SK-N-SH (cell line): ENCODE data around the gene HAVCR1. TPM values are rescaled to one million over a fixed set of nuclear protein-coding genes. Genes with fewer than 3 reads are reported as not detected.
A peak's percentile ranks its signal among the peaks of the same experiment; 100 is the strongest.

ENCODE experiments used
- CTCF ChIA-PET: fragments of 300-600, 350-600 bp; formaldehyde crosslinking; extraction: SDS; loops from one replicate; lab custom pipeline; 2021; lab: Yijun Ruan, JAX
- POLR2A ChIA-PET: fragments of 350-600 bp; sonication (Branson Sonifier 250); formaldehyde crosslinking; extraction: SDS; loops from one replicate; lab custom pipeline; 2020; ENCODE audit warnings: antibody characterized with exemption, inconsistent platforms; lab: Yijun Ruan, JAX
- DNase-seq: peaks from one replicate; pipeline ENCODE4 v3.0.0; 2012
- H2AFZ ChIP-seq: fragments of 200-600 bp; sonication (generic); 2 replicates; pipeline ENCODE4 v1.8.1; 2016; ENCODE audit warnings: antibody characterized with exemption, mild to moderate bottlenecking, low read depth
- H3F3A ChIP-seq: fragments of 200-600 bp; sonication (generic); replicated peaks from 2 replicates; pipeline ENCODE3; 2016; ENCODE audit warnings: antibody characterized with exemption, mild to moderate bottlenecking; ENCODE audit not compliant: insufficient read depth
- H3K27ac ChIP-seq, 2 experiments: fragments of 200-500 bp in 1 of 2; fragments of 200-600 bp in 1 of 2; sonication (Bioruptor generic) in 1 of 2; sonication (generic), shearing (Covaris generic) in 1 of 2; 2 replicates each; pipeline versions ENCODE4 v1.5.1 to v1.6.1; 2014 to 2016; ENCODE audit warnings: low read depth in 2 of 2, inconsistent platforms in 1 of 2, low read length in 1 of 2, mild to moderate bottlenecking in 1 of 2, mixed read lengths in 1 of 2
- H3K27me3 ChIP-seq: fragments of 200-600 bp; sonication (generic), shearing (Covaris generic); 2 replicates; pipeline ENCODE4 v1.6.1; 2016; ENCODE audit warnings: mixed run types; ENCODE audit not compliant: insufficient read depth
- H3K36me3 ChIP-seq, 2 experiments: fragments of 200-500 bp in 1 of 2; fragments of 200-600 bp in 1 of 2; sonication (Bioruptor generic) in 1 of 2; sonication (generic) in 1 of 2; replicated peaks in 1 of 2; 2 replicates each; pipeline versions ENCODE3 to v1.5.1; 2014 to 2016; ENCODE audit warnings: low read length in 1 of 2, mild to moderate bottlenecking in 1 of 2; ENCODE audit not compliant: insufficient read depth in 2 of 2, control insufficient read depth in 1 of 2
- H3K4me1 ChIP-seq, 2 experiments: fragments of 200-500 bp in 1 of 2; fragments of 200-600 bp in 1 of 2; sonication (Bioruptor generic) in 1 of 2; sonication (generic), shearing (Covaris generic) in 1 of 2; 2 replicates each; pipeline versions ENCODE4 v1.5.1 to v1.6.1; 2014 to 2016; ENCODE audit warnings: low read depth in 1 of 2, low read length in 1 of 2, mixed run types in 1 of 2; ENCODE audit not compliant: insufficient read depth in 2 of 2, control insufficient read depth in 1 of 2
- H3K4me2 ChIP-seq: fragments of 200-600 bp; sonication (generic), shearing (Covaris generic); 2 replicates; pipeline ENCODE4 v1.6.1; 2017; ENCODE audit warnings: mixed run types
- H3K4me3 ChIP-seq, 2 experiments: fragments of 200-500 bp in 1 of 2; fragments of 200-600 bp in 1 of 2; sonication (Bioruptor generic) in 1 of 2; sonication (generic), shearing (Covaris generic) in 1 of 2; 2 replicates each; pipeline versions ENCODE4 v1.5.1 to v1.8.1; 2014 to 2016; ENCODE audit warnings: low read depth in 2 of 2, inconsistent platforms in 1 of 2, low read length in 1 of 2, mild to moderate bottlenecking in 1 of 2, mixed read lengths in 1 of 2, moderate library complexity in 1 of 2
- H3K79me2 ChIP-seq: fragments of 200-600 bp; sonication (generic); 2 replicates; pipeline ENCODE4 v1.8.1; 2017; ENCODE audit warnings: mild to moderate bottlenecking; ENCODE audit not compliant: insufficient read depth
- H3K9ac ChIP-seq: fragments of 200-600 bp; sonication (generic); 2 replicates; pipeline ENCODE4 v1.6.1; 2017; ENCODE audit warnings: mixed run types
- H3K9me2 ChIP-seq: fragments of 200-600 bp; sonication (generic); 2 replicates; pipeline ENCODE4 v1.6.1; 2017; ENCODE audit warnings: mixed run types
- H3K9me3 ChIP-seq: fragments of 200-600 bp; sonication (generic); 2 replicates; pipeline ENCODE4 v1.6.1; 2017; ENCODE audit warnings: mixed run types, mild to moderate bottlenecking, moderate library complexity
- H4K20me1 ChIP-seq: fragments of 200-600 bp; sonication (generic); 2 replicates; pipeline ENCODE4 v1.6.1; 2017; ENCODE audit warnings: mild to moderate bottlenecking, mixed run types; ENCODE audit not compliant: insufficient read depth
- CTCF ChIP-seq: fragments of 200-600 bp; sonication (generic); IDR thresholded peaks from 2 replicates; pipeline ENCODE4 v1.6.1; 2017; ENCODE audit warnings: antibody characterized with exemption, mild to moderate bottlenecking, moderate library complexity
- POLR2AphosphoS5 ChIP-seq: IDR thresholded peaks from 2 replicates; pipeline ENCODE4 v1.6.1; 2012; ENCODE audit warnings: low read depth, low read length
- RFX5 ChIP-seq: IDR thresholded peaks from 2 replicates; pipeline ENCODE4 v1.6.1; 2012; ENCODE audit warnings: mild to moderate bottlenecking, improper control_type of control experiment, low read length
- WGBS: methylation state at CpG from one replicate; pipeline ENCODE4 v1.1.6; 2017; ENCODE audit warnings: low lambda C conversion rate; 5-methylcytosine and 5-hydroxymethylcytosine counted together
- polyA plus RNA-seq, 3 experiments: library from polyadenylated mRNA; depleted of rRNA; stranded (reverse); fragments of >200 nt; gene quantifications; 2 replicates each; pipeline ENCODE4 v1.2.3, GENCODE V29; 2012
- TF ChIP-seq, protein P1 (sequence below): IDR thresholded peaks from 2 replicates; pipeline ENCODE4 v1.4.0; 2012; ENCODE audit warnings: low read depth, borderline replicate concordance
- TF ChIP-seq, protein P2 (sequence below): fragments of 150-350 bp; IDR thresholded peaks from 2 replicates; pipeline ENCODE4 v1.6.1; 2017; ENCODE audit warnings: antibody characterized with exemption, low read length, low read depth, borderline replicate concordance

The HAVCR1 gene
- polyA plus RNA-seq, 1 of the 3 experiments (the other 2 are of a cell fraction): not detected

DNA sequence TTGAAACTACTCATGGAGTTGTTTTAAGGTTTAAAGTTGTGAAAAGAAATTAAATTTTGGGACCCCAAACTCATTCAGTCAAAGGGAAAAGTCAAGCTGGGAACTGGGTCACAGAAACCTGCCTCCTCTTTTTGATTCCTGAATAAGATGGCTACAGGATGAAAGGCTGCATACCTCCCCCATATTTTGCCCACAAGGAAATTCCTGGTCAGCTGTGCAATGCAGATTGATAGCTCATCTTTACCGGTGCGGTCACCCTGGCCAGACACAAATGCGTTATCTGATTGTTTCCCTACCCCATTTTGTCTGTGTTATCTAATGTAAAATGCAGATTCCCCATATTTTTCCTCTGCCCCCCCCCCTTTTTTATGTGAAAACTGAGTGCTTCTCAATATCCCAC lies 48.6 kb upstream of the HAVCR1 start:
- Histone ChIP-seq H3K4me3 (no peak overlapping the region), H3F3A (no peaks in the 10 kb centered on the region), H3K27ac (no peak overlapping the region), H3K9me2 (no peaks in the 10 kb centered on the region), H2AFZ (0 out of 2 replicates have a peak overlapping the region, but pooled peaks have one; percentile 65), H3K27me3 (no peaks in the 10 kb centered on the region), H3K9ac (no peak overlapping the region)
- CTCF ChIA-PET: no interaction called here
- no peak for TF ChIP-seq POLR2AphosphoS5
- TF ChIP-seq, all 33 proteins: peak for 0
- Histone ChIP-seq H3K36me3 (no peaks in the 10 kb centered on the region), H3K4me2 (no peak overlapping the region), H3K9me3 (no peaks in the 10 kb centered on the region), H3K4me1 (no peaks in the 10 kb centered on the region), H4K20me1 (no peaks in the 10 kb centered on the region), H3K79me2 (no peaks in the 10 kb centered on the region)
- 21% methylated on average over 3 of the region's 3 CpGs for WGBS
- no peak for DNase-seq
- POLR2A ChIA-PET: interaction anchor here (0.7 kb wide), 1 partner anchor 16 kb away, joined by 3 read pairs; no protein-coding TSS in a partner anchor

DNA sequence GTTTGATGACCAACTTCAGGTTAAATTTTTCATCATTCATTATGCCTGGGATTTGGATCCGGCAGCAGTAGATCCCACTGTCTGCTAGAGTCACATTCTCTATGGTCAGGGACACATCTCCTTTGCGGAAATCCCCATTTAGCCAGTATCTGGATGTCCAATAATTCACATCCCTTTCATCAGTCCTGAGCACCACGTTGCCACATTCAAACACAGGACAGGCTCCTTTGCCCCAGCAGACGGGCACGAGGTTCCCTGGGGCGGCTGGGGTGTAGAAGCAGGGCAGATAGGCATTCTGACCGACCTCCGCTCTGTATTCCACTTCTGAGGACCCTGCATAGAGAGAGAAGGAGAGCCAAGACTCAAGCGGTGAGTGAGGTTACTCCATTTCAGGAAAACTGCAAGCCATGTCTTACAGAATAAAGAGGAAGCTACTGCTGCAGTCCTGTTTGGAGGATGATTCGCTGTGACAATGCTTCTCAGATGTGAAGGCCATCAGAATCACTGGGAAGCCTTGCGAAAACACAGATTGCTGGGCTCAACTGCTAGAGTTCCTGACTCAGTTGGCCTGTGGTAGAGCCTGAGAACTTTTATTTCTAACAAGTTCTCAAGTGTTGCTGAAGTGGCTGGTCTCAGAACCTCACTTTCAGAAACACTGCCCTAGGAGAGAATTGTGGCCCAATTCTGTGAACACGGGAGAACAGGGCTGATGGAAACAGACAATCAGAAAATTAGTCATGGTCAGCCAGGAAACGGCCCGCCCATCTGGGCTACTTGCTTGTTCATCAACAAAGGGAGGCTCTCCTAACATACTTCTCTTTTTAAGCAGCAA lies 47.9 kb upstream of the HAVCR1 start:
- H3K27me3 ChIP-seq: no peaks in the 10 kb centered on the region
- H3K79me2 ChIP-seq: no peaks in the 10 kb centered on the region
- CTCF ChIA-PET: no interaction called here
- H3K4me1 ChIP-seq: no peaks in the 10 kb centered on the region
- POLR2A ChIA-PET: interaction anchor here (0.7 kb wide), 1 partner anchor 16 kb away, joined by 3 read pairs; no protein-coding TSS in a partner anchor
- DNase-seq: no peak
- H3K4me3 ChIP-seq: no peak overlapping the region
- WGBS: 60% methylated on average over 14 of the region's 14 CpGs
- H4K20me1 ChIP-seq: no peaks in the 10 kb centered on the region
- 0 out of 2 replicates have a peak overlapping the region, but pooled peaks have one; percentile 65 for H2AFZ ChIP-seq
- no peaks in the 10 kb centered on the region for H3K9me2 ChIP-seq
- H3K9me3 ChIP-seq: no peaks in the 10 kb centered on the region
- no peaks in the 10 kb centered on the region for H3F3A ChIP-seq
- TF ChIP-seq, protein P1, sequence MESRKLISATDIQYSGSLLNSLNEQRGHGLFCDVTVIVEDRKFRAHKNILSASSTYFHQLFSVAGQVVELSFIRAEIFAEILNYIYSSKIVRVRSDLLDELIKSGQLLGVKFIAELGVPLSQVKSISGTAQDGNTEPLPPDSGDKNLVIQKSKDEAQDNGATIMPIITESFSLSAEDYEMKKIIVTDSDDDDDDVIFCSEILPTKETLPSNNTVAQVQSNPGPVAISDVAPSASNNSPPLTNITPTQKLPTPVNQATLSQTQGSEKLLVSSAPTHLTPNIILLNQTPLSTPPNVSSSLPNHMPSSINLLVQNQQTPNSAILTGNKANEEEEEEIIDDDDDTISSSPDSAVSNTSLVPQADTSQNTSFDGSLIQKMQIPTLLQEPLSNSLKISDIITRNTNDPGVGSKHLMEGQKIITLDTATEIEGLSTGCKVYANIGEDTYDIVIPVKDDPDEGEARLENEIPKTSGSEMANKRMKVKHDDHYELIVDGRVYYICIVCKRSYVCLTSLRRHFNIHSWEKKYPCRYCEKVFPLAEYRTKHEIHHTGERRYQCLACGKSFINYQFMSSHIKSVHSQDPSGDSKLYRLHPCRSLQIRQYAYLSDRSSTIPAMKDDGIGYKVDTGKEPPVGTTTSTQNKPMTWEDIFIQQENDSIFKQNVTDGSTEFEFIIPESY: no peak
- no peak for TF ChIP-seq RFX5
- no peak for TF ChIP-seq CTCF
- TF ChIP-seq, protein P2, sequence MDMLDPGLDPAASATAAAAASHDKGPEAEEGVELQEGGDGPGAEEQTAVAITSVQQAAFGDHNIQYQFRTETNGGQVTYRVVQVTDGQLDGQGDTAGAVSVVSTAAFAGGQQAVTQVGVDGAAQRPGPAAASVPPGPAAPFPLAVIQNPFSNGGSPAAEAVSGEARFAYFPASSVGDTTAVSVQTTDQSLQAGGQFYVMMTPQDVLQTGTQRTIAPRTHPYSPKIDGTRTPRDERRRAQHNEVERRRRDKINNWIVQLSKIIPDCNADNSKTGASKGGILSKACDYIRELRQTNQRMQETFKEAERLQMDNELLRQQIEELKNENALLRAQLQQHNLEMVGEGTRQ: no peak
- no peak overlapping the region for H3K27ac ChIP-seq
- no peak overlapping the region for H3K4me2 ChIP-seq
- no peaks in the 10 kb centered on the region for H3K36me3 ChIP-seq
- H3K9ac ChIP-seq: no peak overlapping the region
